ENCODE results near the gene SUSD1.

GRCh38 chr9:112184221-112184620 lies 9.1 kb upstream of the SUSD1 start:
- TF ChIP-seq POLR2A (IDR thresholded peaks at IDR 0.05; ENCODE audit: low read depth, low read length), result no peak
- TF ChIP-seq TAF1 (IDR thresholded peaks at IDR 0.05; ENCODE audit: low read depth, low read length), result no peak
- TF ChIP-seq POLR2AphosphoS5 (IDR thresholded peaks at IDR 0.05; ENCODE audit: low read depth, low read length), result no peak
